Amniotic epithelial cell (primary cell): ENCODE measurements around the gene MBP.

Experiments
- DNase-seq: peaks from one replicate; pipeline ENCODE4 v3.0.0-alpha.2; 2010; ENCODE audit warnings: low read depth

MBP gene

GRCh38 chr18:77114415-77115191 lies 18.0 kb downstream of the MBP start:
- peak; percentile 99 for DNase-seq

DNA sequence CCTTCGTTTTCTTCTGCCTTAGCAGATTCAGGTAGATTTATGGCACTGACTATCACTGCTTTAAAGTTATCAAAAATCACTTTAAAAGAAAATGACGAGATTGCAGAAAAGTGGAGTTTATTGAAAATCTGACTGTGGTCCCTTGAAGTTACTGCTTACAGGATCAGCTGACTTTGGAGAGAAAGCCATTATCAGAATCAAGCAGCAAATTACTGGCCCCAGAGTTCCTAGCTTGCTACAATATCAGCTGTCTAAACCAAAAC lies 18.5 kb downstream of the MBP start:
- DNase-seq, result no peak

GRCh38 chr18:77113361-77114151 lies 19.0 kb downstream of the MBP start:
- no peak for DNase-seq

GRCh38 chr18:77112747-77113092 lies 19.9 kb downstream of the MBP start:
- DNase-seq, result no peak

DNA sequence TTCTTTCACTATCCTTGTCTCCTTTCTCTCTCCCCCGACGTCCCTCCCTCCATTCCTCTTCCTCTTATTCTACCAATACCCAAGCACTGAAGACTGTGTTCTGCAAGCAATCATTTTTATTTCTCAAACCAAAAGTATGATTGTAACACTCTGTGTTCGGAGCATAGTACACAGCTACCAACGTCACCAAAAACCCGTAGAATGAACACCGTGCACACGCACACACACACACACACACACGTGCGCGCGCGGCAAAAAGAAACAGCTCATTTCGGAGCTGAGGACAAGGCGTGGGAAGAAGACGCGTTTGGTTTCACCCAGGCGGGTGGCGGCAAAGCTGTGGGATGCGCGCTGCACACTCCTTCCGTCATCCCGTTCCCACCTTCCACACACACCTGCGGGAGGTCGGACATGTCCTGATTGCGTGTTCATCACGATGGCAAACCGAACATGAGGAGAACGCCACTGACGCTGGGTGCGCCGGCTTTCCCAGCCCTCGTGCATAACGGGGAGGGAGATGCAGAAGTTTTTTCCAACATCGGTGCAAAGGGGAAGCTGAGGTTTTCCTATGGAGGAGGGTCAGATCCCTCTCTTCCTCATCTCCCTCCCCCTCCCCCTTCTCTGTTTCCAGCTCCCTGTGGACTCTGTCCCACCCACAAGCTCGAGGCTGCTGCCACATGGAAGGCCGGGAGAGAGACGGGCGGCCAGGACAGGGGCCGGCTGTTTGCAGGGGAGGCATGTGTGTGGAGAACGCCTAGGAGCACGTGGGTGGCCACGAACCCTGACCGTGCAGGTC lies 20.4 kb downstream of the MBP start:
- no peak for DNase-seq

GRCh38 chr18:77111449-77111848 lies 21.1 kb downstream of the MBP start:
- no peak for DNase-seq

GRCh38 chr18:77110936-77111335 lies 21.6 kb downstream of the MBP start:
- no peak for DNase-seq

DNA sequence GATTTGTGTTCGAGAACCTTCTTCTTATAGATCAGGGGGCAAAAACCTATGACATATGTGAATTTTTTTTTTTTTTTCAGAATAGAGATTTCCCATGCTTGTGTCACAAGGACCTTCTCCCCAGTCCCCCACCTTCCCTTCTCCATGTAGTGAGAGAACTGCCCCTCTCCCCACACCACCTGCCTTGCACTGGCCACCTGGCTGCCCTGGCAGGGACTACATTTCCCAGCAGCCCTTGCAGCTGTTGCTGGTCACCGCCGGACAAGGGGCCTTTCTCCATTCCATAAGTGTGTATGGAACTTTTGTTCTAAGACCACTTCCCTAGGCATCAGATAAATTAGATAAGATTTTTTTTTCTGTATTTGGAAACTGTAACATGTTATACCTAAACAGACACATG lies 22.2 kb downstream of the MBP start:
- DNase-seq, result no peak

DNA sequence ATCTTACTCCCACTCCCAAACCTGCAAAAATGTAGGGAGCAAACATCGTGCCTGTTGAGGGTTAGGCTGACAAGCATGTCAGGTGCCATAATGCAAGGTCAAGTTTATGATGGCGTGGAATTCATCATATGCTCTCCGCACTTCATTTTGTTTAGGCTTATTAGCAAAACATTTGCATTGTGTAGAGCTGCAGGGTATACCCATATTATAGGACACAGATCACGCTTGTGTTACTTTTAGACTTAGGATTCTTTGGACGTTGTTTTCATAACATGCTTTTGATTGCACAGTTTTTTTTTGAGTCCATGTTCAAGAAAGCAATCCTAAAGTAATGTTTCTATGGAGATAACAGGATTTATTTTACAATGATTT lies 22.9 kb downstream of the MBP start:
- no peak for DNase-seq

GRCh38 chr18:77108821-77109647 lies 23.5 kb downstream of the MBP start:
- no peak for DNase-seq

DNA sequence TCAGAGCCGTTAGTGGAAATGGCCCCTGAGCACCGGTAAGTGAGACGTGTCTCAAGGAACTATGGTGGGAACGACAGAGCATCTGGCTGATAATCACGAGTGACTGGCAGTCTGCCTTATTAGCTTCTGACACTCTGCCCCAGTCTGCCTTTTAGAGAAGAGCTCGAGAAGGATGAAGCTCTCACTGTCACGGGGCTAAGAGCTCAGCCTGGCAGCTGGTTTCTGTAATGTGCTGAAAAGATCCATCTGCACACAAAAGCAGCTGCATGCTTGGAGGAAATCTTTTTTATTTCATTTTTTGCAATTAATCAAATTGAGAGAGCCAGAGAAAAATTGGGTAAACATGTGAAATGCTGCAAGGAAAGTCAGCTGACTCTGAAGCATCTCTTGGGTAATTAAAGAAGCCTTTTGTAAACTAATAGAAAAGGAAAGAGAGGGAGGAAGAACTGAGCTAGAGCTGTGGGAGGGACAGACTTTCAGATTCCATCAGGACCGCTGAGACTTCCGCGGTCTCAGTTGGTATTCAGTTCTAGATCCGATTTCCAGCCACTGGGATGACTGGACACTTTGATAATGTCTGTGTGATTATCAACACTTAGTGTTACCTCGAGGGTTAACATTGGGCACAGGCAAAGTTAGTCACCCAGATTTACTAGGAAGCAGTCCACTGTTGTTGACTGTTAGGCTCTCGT lies 24.4 kb downstream of the MBP start:
- peak; percentile 98 for DNase-seq

GRCh38 chr18:77107292-77107691 lies 25.3 kb downstream of the MBP start:
- no peak for DNase-seq

DNA sequence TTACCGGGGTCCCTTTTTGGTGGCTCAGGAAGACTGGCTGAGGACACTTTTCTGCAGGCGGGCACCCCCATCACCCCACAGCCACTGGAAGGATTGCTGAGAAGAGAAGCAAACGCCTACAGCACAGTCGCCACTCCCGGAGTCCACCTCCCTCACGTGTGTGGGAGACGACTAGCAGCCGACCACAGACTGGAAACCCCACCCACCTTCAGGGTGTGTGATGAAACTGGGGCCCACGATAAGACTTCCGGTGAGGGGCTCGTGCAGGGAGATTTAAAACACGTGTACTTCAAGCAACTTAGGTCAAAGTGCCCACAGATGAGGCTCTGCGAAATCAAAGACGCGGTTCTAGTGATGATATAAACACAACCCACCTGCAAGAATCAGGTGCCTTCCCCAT lies 26.3 kb downstream of the MBP start:
- peak; percentile 81 for DNase-seq

GRCh38 chr18:77105680-77106079 lies 26.9 kb downstream of the MBP start:
- DNase-seq, result peak; percentile 83

- DNase-seq, result peak; percentile 57
These were observed 27.6 kb downstream of the MBP start for GRCh38 chr18:77105028-77105427.

- peak; percentile 49 for DNase-seq
These were observed 28.5 kb downstream of the MBP start for GRCh38 chr18:77103991-77104531.

DNA sequence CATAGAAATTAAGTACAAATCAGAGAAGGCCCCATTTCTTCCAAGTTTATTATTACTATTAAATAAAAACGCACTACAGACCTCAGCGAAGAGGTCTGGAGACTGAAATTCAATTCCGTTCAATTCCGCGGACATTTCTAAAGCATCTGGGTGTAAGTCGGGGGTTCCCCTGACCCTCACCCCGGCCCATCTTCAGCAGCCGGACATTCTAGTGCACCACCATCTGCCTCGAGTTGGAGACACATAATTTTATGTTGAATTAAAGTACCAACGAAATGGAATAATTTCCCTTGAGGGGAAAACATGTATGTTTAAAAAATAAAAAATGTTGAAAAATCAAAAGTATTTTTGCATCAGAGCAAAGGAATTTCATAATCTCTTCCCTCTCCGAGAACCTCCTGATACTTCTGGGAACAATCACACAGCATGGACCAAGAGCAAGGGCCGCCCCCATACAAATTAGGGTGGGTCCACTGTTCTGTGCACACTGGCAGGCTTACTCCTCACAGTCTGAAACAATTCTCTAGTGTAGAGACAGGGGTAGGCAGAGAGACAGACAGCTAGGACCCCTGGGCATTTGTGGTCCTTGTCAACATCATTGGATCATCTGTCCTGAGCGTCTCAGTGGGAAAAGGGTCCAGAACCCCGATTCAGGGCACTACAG lies 29.3 kb downstream of the MBP start:
- peak; percentile 64 for DNase-seq

- peak; percentile 85 for DNase-seq
These were observed 30.1 kb downstream of the MBP start for GRCh38 chr18:77102259-77103040.

GRCh38 chr18:77101410-77102258 lies 30.9 kb downstream of the MBP start:
- peak; percentile 99 for DNase-seq
